C4-2B (cell line): ENCODE measurements around the gene FAM174C.

Experiments used
- H3K27ac ChIP-seq: fragments of 450-650 bp; 2 replicates; pipeline ENCODE4 v1.5.1; 2017
- ZFX ChIP-seq: fragments of 450-650 bp; IDR thresholded peaks from 2 replicates; pipeline ENCODE4 v1.6.1; 2017
- TF ChIP-seq, protein P1 (sequence below): fragments of 450-650 bp; conservative IDR thresholded peaks from 2 replicates; pipeline ENCODE4 v1.5.1; 2017; ENCODE audit warnings: mild to moderate bottlenecking

Gene FAM174C

GRCh38 chr19:1291761-1292418, 16.6 kb downstream of the FAM174C start:
- no peak for TF ChIP-seq ZFX
- TF ChIP-seq, protein P1, sequence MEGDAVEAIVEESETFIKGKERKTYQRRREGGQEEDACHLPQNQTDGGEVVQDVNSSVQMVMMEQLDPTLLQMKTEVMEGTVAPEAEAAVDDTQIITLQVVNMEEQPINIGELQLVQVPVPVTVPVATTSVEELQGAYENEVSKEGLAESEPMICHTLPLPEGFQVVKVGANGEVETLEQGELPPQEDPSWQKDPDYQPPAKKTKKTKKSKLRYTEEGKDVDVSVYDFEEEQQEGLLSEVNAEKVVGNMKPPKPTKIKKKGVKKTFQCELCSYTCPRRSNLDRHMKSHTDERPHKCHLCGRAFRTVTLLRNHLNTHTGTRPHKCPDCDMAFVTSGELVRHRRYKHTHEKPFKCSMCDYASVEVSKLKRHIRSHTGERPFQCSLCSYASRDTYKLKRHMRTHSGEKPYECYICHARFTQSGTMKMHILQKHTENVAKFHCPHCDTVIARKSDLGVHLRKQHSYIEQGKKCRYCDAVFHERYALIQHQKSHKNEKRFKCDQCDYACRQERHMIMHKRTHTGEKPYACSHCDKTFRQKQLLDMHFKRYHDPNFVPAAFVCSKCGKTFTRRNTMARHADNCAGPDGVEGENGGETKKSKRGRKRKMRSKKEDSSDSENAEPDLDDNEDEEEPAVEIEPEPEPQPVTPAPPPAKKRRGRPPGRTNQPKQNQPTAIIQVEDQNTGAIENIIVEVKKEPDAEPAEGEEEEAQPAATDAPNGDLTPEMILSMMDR, result no peak
- H3K27ac ChIP-seq, result no peak overlapping the region

DNA sequence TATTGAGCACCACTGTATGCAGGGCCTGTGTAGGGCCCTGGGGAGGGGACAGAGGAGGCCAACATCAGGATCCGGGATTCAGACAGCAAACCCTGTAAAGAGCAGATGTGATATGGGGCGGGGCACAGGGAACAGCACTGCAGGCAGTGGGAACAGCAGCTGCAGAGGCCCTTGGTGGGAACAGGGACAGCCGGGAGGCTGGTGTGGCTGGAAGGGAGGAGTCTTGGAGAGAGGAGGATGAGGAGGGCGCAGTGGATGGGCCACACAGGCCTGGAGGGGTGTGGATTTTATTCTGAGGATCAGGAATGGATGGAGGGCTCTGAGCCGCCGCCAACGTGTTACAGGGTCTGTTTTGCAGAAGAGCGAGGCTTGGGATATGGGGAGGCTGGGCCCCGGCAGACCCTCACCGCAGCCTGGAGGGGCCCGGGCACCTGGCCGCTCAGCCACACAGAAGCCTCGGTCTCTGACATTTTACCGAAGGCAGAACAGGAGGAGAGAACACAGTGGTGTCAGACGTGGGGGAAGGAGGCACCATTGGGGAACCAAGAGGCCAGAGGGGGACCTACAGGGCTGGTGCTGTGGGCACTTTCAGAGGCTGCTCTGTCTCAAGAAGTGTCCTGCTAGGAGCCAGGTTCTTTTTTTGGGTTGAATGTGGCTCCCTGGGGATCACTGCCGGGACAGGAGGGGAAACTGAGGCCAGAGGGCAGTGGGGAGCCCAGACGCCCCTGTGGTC, 17.3 kb downstream of the FAM174C start:
- TF ChIP-seq, protein P1, result no peak
- TF ChIP-seq ZFX, result no peak
- no peak overlapping the region for H3K27ac ChIP-seq

DNA sequence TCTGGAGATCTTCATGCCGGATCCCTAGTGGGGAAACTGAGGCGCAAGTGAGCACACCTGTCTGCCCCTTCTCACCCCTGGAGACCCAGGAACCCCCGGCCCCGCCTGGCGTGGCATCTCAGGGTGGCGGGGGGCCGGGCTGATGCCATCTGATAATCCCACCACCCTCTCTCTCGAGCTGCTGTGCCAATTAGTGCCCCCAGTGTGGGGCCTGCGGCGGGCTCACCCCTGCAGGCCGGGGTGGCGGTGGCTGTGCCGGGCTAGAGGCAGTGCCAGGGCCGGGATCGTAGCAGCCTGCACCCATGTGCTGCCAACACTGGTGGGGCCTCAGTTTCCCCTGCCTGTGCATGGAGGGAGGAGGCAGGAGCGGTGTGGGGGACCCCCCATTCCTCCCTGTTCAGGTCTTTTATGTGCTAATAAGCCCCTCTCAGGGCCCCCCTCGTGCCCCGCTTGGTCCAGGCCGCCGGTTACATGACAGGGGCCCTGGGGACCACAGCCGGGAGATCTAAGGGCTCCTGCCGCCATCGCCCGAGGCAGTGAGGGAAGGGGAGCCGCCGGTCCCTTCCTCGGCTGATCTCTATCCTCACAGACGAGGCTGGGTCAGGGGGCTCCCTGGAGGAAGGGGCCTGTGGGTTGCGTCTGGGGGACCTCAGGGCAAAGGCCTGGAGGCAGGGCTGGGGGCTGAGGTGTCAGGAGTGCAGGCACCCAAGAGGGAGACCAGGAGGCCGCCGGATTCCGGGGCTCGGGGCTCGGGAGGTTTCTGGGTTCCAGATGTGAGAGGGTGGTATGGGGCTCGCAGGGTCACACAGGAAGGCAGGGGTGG, 18.7 kb downstream of the FAM174C start:
- no peak for TF ChIP-seq ZFX
- TF ChIP-seq, protein P1, result no peak
- no peak overlapping the region for H3K27ac ChIP-seq

GRCh38 chr19:1294688-1295087, 19.4 kb downstream of the FAM174C start:
- no peak for TF ChIP-seq ZFX
- TF ChIP-seq, protein P1, result no peak
- H3K27ac ChIP-seq, result no peak overlapping the region

DNA sequence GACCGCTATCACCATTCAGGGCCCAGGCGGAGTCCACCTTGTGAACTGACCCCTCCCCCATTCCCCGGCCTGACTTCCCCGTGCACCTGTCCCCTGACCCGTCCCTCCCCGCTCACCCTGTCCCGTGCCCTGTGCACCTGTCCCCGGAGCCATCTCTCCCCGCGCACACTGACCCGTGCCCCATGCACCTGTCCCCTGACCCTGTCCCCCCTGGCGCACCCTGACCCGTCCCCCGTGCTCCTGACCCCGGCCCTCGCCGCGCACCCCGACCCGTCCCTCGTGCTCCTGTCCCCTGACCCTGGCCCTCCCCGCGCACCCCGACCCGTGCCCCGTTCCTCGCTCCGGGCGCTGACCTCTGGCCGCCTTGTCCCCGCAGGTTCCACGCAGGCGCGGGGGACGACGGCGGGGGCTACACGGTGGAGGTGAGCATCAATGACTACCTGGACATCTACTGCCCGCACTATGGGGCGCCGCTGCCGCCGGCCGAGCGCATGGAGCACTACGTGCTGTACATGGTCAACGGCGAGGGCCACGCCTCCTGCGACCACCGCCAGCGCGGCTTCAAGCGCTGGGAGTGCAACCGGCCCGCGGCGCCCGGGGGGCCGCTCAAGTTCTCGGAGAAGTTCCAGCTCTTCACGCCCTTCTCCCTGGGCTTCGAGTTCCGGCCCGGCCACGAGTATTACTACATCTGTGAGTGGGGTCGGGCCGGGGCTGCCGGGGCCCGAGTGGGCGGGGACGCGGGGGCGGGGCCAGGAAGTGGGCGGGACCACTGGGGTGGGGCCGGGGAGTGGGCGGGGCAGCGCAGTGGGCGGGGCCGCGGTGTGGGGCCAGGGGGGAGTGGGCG, 20.1 kb downstream of the FAM174C start:
- H3K27ac ChIP-seq, result no peak overlapping the region
- no peak for TF ChIP-seq ZFX
- TF ChIP-seq, protein P1, result no peak

DNA sequence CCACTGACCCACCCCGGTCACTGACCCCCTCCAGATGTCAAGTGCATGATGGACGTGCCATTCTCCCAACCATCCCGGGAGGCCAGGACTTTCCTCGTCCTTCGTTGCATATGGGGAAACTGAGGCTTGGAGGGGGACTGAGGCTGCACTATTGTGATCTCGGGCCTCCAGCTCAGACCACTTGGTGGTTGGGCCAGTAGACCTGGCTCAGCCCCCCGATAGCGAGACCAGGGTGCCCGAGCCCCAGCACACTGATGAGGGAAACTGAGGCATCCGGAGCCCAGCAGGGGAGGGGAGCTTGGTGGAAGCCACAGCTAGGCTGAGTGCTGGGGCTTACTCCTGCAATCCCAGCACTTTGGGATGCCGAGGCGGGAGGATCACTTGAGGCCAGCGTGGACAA, 20.7 kb downstream of the FAM174C start:
- no peak overlapping the region for H3K27ac ChIP-seq
- TF ChIP-seq ZFX, result no peak
- TF ChIP-seq, protein P1, result no peak
